ENCODE results near the gene MS4A4E.

DNA sequence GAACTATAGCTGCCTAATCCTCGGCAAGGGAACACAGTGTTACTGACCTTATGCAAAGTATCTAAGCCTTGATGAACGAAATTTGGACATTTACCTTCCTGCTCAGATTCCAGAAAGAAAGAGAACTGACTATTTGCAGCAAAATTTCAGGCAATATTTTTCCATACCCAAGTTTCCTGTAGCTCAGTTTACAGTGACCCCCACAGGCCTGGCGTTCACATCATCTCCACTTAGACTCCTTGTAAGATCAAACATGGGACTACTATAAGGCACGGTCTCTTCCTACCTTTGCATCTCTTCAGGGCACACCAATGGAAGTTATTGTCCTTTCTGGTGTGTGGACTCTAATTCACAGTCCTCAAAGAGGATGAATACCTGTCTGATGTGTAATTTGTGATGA is 81.2 kb downstream of the MS4A4E start:
- TF ChIP-seq, protein P1, sequence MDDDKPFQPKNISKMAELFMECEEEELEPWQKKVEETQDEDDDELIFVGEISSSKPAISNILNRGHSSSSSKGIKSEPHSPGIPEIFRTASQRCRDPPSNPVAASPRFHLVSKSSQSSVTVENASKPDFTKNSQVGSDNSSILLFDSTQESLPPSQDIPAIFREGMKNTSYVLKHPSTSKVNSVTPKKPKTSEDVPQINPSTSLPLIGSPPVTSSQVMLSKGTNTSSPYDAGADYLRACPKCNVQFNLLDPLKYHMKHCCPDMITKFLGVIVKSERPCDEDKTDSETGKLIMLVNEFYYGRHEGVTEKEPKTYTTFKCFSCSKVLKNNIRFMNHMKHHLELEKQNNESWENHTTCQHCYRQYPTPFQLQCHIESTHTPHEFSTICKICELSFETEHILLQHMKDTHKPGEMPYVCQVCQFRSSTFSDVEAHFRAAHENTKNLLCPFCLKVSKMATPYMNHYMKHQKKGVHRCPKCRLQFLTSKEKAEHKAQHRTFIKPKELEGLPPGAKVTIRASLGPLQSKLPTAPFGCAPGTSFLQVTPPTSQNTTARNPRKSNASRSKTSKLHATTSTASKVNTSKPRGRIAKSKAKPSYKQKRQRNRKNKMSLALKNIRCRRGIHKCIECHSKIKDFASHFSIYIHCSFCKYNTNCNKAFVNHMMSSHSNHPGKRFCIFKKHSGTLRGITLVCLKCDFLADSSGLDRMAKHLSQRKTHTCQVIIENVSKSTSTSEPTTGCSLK (tag by site-specific recombination; IDR thresholded peaks at IDR 0.05), result no peak
- TF ChIP-seq, protein P2, sequence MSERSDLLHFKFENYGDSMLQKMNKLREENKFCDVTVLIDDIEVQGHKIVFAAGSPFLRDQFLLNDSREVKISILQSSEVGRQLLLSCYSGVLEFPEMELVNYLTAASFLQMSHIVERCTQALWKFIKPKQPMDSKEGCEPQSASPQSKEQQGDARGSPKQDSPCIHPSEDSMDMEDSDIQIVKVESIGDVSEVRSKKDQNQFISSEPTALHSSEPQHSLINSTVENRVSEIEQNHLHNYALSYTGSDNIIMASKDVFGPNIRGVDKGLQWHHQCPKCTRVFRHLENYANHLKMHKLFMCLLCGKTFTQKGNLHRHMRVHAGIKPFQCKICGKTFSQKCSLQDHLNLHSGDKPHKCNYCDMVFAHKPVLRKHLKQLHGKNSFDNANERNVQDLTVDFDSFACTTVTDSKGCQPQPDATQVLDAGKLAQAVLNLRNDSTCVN (tag by site-specific recombination; optimal IDR thresholded peaks at IDR 0.05), result no peak
- TF ChIP-seq, protein P3, sequence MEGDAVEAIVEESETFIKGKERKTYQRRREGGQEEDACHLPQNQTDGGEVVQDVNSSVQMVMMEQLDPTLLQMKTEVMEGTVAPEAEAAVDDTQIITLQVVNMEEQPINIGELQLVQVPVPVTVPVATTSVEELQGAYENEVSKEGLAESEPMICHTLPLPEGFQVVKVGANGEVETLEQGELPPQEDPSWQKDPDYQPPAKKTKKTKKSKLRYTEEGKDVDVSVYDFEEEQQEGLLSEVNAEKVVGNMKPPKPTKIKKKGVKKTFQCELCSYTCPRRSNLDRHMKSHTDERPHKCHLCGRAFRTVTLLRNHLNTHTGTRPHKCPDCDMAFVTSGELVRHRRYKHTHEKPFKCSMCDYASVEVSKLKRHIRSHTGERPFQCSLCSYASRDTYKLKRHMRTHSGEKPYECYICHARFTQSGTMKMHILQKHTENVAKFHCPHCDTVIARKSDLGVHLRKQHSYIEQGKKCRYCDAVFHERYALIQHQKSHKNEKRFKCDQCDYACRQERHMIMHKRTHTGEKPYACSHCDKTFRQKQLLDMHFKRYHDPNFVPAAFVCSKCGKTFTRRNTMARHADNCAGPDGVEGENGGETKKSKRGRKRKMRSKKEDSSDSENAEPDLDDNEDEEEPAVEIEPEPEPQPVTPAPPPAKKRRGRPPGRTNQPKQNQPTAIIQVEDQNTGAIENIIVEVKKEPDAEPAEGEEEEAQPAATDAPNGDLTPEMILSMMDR (tag by site-specific recombination; IDR thresholded peaks at IDR 0.05), result no peak
- TF ChIP-seq, protein P4, sequence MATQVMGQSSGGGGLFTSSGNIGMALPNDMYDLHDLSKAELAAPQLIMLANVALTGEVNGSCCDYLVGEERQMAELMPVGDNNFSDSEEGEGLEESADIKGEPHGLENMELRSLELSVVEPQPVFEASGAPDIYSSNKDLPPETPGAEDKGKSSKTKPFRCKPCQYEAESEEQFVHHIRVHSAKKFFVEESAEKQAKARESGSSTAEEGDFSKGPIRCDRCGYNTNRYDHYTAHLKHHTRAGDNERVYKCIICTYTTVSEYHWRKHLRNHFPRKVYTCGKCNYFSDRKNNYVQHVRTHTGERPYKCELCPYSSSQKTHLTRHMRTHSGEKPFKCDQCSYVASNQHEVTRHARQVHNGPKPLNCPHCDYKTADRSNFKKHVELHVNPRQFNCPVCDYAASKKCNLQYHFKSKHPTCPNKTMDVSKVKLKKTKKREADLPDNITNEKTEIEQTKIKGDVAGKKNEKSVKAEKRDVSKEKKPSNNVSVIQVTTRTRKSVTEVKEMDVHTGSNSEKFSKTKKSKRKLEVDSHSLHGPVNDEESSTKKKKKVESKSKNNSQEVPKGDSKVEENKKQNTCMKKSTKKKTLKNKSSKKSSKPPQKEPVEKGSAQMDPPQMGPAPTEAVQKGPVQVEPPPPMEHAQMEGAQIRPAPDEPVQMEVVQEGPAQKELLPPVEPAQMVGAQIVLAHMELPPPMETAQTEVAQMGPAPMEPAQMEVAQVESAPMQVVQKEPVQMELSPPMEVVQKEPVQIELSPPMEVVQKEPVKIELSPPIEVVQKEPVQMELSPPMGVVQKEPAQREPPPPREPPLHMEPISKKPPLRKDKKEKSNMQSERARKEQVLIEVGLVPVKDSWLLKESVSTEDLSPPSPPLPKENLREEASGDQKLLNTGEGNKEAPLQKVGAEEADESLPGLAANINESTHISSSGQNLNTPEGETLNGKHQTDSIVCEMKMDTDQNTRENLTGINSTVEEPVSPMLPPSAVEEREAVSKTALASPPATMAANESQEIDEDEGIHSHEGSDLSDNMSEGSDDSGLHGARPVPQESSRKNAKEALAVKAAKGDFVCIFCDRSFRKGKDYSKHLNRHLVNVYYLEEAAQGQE (tag by site-specific recombination; IDR thresholded peaks at IDR 0.05), result no peak
- TF ChIP-seq ZNF221 (tag by site-specific recombination; IDR thresholded peaks at IDR 0.05; ENCODE audit: borderline replicate concordance) (no peak), ZNF423 (tag by site-specific recombination; IDR thresholded peaks at IDR 0.05) (no peak), ZNF677 (tag by site-specific recombination; IDR thresholded peaks at IDR 0.05) (no peak), ZFHX2 (tag by site-specific recombination; conservative IDR thresholded peaks at IDR 0.05) (no peak)
- TF ChIP-seq, protein P5, sequence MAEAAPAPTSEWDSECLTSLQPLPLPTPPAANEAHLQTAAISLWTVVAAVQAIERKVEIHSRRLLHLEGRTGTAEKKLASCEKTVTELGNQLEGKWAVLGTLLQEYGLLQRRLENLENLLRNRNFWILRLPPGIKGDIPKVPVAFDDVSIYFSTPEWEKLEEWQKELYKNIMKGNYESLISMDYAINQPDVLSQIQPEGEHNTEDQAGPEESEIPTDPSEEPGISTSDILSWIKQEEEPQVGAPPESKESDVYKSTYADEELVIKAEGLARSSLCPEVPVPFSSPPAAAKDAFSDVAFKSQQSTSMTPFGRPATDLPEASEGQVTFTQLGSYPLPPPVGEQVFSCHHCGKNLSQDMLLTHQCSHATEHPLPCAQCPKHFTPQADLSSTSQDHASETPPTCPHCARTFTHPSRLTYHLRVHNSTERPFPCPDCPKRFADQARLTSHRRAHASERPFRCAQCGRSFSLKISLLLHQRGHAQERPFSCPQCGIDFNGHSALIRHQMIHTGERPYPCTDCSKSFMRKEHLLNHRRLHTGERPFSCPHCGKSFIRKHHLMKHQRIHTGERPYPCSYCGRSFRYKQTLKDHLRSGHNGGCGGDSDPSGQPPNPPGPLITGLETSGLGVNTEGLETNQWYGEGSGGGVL (tag by site-specific recombination; IDR thresholded peaks at IDR 0.05), result no peak
- TF ChIP-seq, protein P6, sequence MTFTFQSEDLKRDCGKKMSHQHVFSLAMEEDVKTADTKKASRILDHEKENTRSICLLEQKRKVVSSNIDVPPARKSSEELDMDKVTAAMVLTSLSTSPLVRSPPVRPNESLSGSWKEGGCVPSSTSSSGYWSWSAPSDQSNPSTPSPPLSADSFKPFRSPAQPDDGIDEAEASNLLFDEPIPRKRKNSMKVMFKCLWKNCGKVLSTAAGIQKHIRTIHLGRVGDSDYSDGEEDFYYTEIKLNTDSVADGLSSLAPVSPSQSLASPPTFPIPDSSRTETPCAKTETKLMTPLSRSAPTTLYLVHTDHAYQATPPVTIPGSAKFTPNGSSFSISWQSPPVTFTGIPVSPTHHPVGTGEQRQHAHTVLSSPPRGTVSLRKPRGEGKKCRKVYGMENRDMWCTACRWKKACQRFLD (tag by site-specific recombination; IDR thresholded peaks at IDR 0.05), result no peak

Measured in HEK293 (cell line).